GM21423 (cell line): Measurements from ENCODE around the gene SERTAD4.
"Not testable (repeated sequence)": the region's sequence is repeated elsewhere in the genome, so short reads cannot be mapped to it uniquely, and the experiment has no call there.

Source experiments
- ATAC-seq: cut with Tn5 transposase; IDR thresholded peaks from one replicate; pipeline ENCODE4 v1.9.1; 2021; ENCODE audit warnings: mild to moderate bottlenecking, moderate library complexity; ENCODE audit not compliant: unreplicated experiment

The SERTAD4 gene

GRCh38 chr1:210257698-210258529 is 25.3 kb downstream of the SERTAD4 start:
- ATAC-seq, result no peak

- ATAC-seq, result no peak
These were observed 27.0 kb downstream of the SERTAD4 start for GRCh38 chr1:210259561-210259960.

GRCh38 chr1:210260096-210260495 is 27.5 kb downstream of the SERTAD4 start:
- ATAC-seq, result no peak

- no peak for ATAC-seq
These were observed 29.7 kb downstream of the SERTAD4 start for GRCh38 chr1:210262167-210262896.

GRCh38 chr1:210262897-210263272 is 30.3 kb downstream of the SERTAD4 start:
- ATAC-seq, result no peak

GRCh38 chr1:210263963-210264362 is 31.4 kb downstream of the SERTAD4 start:
- ATAC-seq, result no peak

GRCh38 chr1:210264496-210265380 is 32.1 kb downstream of the SERTAD4 start:
- ATAC-seq, result no peak

GRCh38 chr1:210265392-210265955 is 32.9 kb downstream of the SERTAD4 start:
- not testable (repeated sequence) for ATAC-seq

- no peak for ATAC-seq
These were observed 37.4 kb downstream of the SERTAD4 start for GRCh38 chr1:210269981-210270380.

GRCh38 chr1:210272666-210273065 is 40.1 kb downstream of the SERTAD4 start:
- ATAC-seq, result no peak

- no peak for ATAC-seq
These were observed 47.6 kb downstream of the SERTAD4 start for GRCh38 chr1:210280221-210280620.

- ATAC-seq, result no peak
These were observed 55.5 kb downstream of the SERTAD4 start for GRCh38 chr1:210288116-210288515.

GRCh38 chr1:210289248-210289647 is 56.7 kb downstream of the SERTAD4 start:
- ATAC-seq, result no peak

- ATAC-seq, result no peak
These were observed 58.6 kb downstream of the SERTAD4 start for GRCh38 chr1:210291081-210291764.

- ATAC-seq, result no peak
These were observed 59.2 kb downstream of the SERTAD4 start for GRCh38 chr1:210291786-210292230.

- ATAC-seq, result peak; percentile 70
These were observed 59.8 kb downstream of the SERTAD4 start for GRCh38 chr1:210292231-210292871.

- no peak for ATAC-seq
These were observed 60.6 kb downstream of the SERTAD4 start for GRCh38 chr1:210293171-210293607.

- no peak for ATAC-seq
These were observed 62.6 kb downstream of the SERTAD4 start for GRCh38 chr1:210294999-210295745.
